NB4 (cell line): ENCODE data around the gene TENM4.

Experiments used
- MAX ChIP-seq: IDR thresholded peaks from 2 replicates; pipeline ENCODE4 v1.6.1; 2011; ENCODE audit warnings: low read depth, low read length
- MYC ChIP-seq: IDR thresholded peaks from 2 replicates; pipeline ENCODE4 v1.6.1; 2011; ENCODE audit warnings: low read depth, low read length
- POLR2A ChIP-seq: IDR thresholded peaks from 2 replicates; pipeline ENCODE4 v1.6.1; 2011; ENCODE audit warnings: mild to moderate bottlenecking; ENCODE audit not compliant: insufficient read length; ENCODE audit errors: extremely low read depth
- TF ChIP-seq, protein P1 (sequence below): IDR thresholded peaks from one replicate; pipeline ENCODE4 v1.5.1; 2012; ENCODE audit warnings: low read depth, low read length

GRCh38 chr11:79244798-79245197, 196.0 kb downstream of the TENM4 start:
- TF ChIP-seq, protein P1, sequence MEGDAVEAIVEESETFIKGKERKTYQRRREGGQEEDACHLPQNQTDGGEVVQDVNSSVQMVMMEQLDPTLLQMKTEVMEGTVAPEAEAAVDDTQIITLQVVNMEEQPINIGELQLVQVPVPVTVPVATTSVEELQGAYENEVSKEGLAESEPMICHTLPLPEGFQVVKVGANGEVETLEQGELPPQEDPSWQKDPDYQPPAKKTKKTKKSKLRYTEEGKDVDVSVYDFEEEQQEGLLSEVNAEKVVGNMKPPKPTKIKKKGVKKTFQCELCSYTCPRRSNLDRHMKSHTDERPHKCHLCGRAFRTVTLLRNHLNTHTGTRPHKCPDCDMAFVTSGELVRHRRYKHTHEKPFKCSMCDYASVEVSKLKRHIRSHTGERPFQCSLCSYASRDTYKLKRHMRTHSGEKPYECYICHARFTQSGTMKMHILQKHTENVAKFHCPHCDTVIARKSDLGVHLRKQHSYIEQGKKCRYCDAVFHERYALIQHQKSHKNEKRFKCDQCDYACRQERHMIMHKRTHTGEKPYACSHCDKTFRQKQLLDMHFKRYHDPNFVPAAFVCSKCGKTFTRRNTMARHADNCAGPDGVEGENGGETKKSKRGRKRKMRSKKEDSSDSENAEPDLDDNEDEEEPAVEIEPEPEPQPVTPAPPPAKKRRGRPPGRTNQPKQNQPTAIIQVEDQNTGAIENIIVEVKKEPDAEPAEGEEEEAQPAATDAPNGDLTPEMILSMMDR: no peak
- TF ChIP-seq POLR2A (no peak), MAX (no peak), MYC (no peak)
